H9 (cell line): ENCODE measurements around the gene ARHGAP24. TPM values are rescaled to one million over a fixed set of nuclear protein-coding genes. Genes with fewer than 3 reads are reported as not detected.

Experiments used
- DNase-seq: peaks from one replicate; pipeline ENCODE4 v3.0.0-alpha.2; 2017
- H2AFZ ChIP-seq: one replicate; pipeline ENCODE4 v1.6.1; 2013; ENCODE audit warnings: mild to moderate bottlenecking, low read length, control low read depth, moderate library complexity
- H2AK5ac ChIP-seq: 2 replicates; pipeline ENCODE4 v1.6.1; 2013; ENCODE audit warnings: low read length, control low read depth, mixed read lengths; ENCODE audit not compliant: insufficient read length
- H2BK120ac ChIP-seq: one replicate; pipeline ENCODE4 v1.6.1; 2013; ENCODE audit warnings: low read depth, mild to moderate bottlenecking, low read length, control low read depth, inconsistent platforms; ENCODE audit not compliant: poor library complexity, severe bottlenecking
- H2BK12ac ChIP-seq: 2 replicates; pipeline ENCODE4 v1.6.1; 2013; ENCODE audit warnings: low read length, control low read depth, mixed read lengths, low read depth; ENCODE audit not compliant: insufficient read length
- H2BK15ac ChIP-seq: 2 replicates; pipeline ENCODE4 v1.6.1; 2013; ENCODE audit warnings: low read depth, low read length, control low read depth
- H2BK20ac ChIP-seq: one replicate; pipeline ENCODE4 v1.6.1; 2013; ENCODE audit warnings: low read depth, mild to moderate bottlenecking, low read length, control low read depth, inconsistent platforms; ENCODE audit not compliant: poor library complexity, severe bottlenecking
- H2BK5ac ChIP-seq: 2 replicates; pipeline ENCODE4 v1.6.1; 2013; ENCODE audit warnings: low read length, control low read depth, mixed read lengths; ENCODE audit not compliant: insufficient read length
- H3K14ac ChIP-seq: 2 replicates; pipeline ENCODE4 v1.6.1; 2013; ENCODE audit warnings: low read length, control low read depth; ENCODE audit not compliant: insufficient read depth
- H3K18ac ChIP-seq: 2 replicates; pipeline ENCODE4 v1.6.1; 2013; ENCODE audit warnings: low read depth, mild to moderate bottlenecking, mixed read lengths, low read length, control low read depth; ENCODE audit not compliant: insufficient read length
- H3K23ac ChIP-seq: 2 replicates; pipeline ENCODE4 v1.6.1; 2013; ENCODE audit warnings: low read length, control low read depth, mixed read lengths, low read depth; ENCODE audit not compliant: insufficient read length
- H3K23me2 ChIP-seq: 2 replicates; pipeline ENCODE4 v1.6.1; 2013; ENCODE audit warnings: low read depth, mild to moderate bottlenecking, mixed read lengths, low read length, control low read depth; ENCODE audit not compliant: insufficient read length, poor library complexity, severe bottlenecking
- H3K27ac ChIP-seq: 2 replicates; pipeline ENCODE4 v1.5.1; 2013; ENCODE audit warnings: low read length, control low read depth, mixed read lengths, low read depth; ENCODE audit not compliant: insufficient read length
- H3K27me3 ChIP-seq: 2 replicates; pipeline ENCODE4 v1.6.1; 2013; ENCODE audit warnings: low read length, control low read depth, inconsistent platforms; ENCODE audit not compliant: insufficient read depth
- H3K4ac ChIP-seq: 2 replicates; pipeline ENCODE4 v1.6.1; 2013; ENCODE audit warnings: low read depth, mild to moderate bottlenecking, control low read depth, inconsistent platforms, low read length, moderate library complexity
- H3K4me1 ChIP-seq: 2 replicates; pipeline ENCODE4 v1.6.1; 2013; ENCODE audit warnings: low read length, control low read depth, inconsistent platforms; ENCODE audit not compliant: insufficient read depth
- H3K4me2 ChIP-seq: 2 replicates; pipeline ENCODE4 v1.6.1; 2013; ENCODE audit warnings: low read length, control low read depth, mixed read lengths; ENCODE audit not compliant: insufficient read length, insufficient read depth
- H3K56ac ChIP-seq: 2 replicates; pipeline ENCODE4 v1.6.1; 2013; ENCODE audit warnings: low read depth, mild to moderate bottlenecking, mixed read lengths, low read length, control low read depth; ENCODE audit not compliant: insufficient read length
- H3K79me1 ChIP-seq: 2 replicates; pipeline ENCODE4 v1.6.1; 2013; ENCODE audit warnings: low read depth, mild to moderate bottlenecking, moderate library complexity, low read length, control low read depth, inconsistent platforms; ENCODE audit not compliant: insufficient read depth, poor library complexity, severe bottlenecking
- H3K79me2 ChIP-seq: 2 replicates; pipeline ENCODE4 v1.6.1; 2013; ENCODE audit warnings: low read length, control low read depth, inconsistent platforms; ENCODE audit not compliant: insufficient read depth
- H3K9ac ChIP-seq: 2 replicates; pipeline ENCODE4 v1.6.1; 2013; ENCODE audit warnings: low read length, control low read depth, mixed read lengths; ENCODE audit not compliant: insufficient read length; ENCODE audit errors: extremely low read depth
- H3K9me3 ChIP-seq: one replicate; pipeline ENCODE4 v1.6.1; 2013; ENCODE audit warnings: low read depth, low read length, inconsistent platforms; ENCODE audit not compliant: control insufficient read depth
- H3T11ph ChIP-seq: one replicate; pipeline ENCODE4 v1.6.1; 2013; ENCODE audit warnings: mild to moderate bottlenecking, low read length, control low read depth, inconsistent platforms
- H4K20me1 ChIP-seq: one replicate; pipeline ENCODE4 v1.6.1; 2013; ENCODE audit not compliant: control insufficient read depth, insufficient read length, insufficient read depth
- H4K5ac ChIP-seq: 2 replicates; pipeline ENCODE4 v1.6.1; 2013; ENCODE audit warnings: low read depth, mild to moderate bottlenecking, mixed read lengths, low read length, control low read depth; ENCODE audit not compliant: insufficient read length
- H4K8ac ChIP-seq: replicated peaks from 2 replicates; pipeline ENCODE4 v1.6.1; 2013; ENCODE audit warnings: low read length, control low read depth, mixed read lengths, low read depth; ENCODE audit not compliant: insufficient read length
- H4K91ac ChIP-seq: 2 replicates; pipeline ENCODE4 v1.6.1; 2013; ENCODE audit warnings: low read depth, mild to moderate bottlenecking, moderate library complexity, mixed read lengths, low read length, control low read depth; ENCODE audit not compliant: insufficient read length
- H3K27ac Mint-ChIP-seq, 3 experiments: 2 replicates in 2 of 3; 3 replicates in 1 of 3; pipeline ENCODE4 v1.8.0; 2020 to 2021; ENCODE audit warnings: mixed read lengths in 3 of 3, mild to moderate bottlenecking in 1 of 3, moderate library complexity in 1 of 3
- H3K27me3 Mint-ChIP-seq: 2 replicates; pipeline ENCODE4 v1.8.0; 2021; ENCODE audit warnings: low read depth, mild to moderate bottlenecking, moderate library complexity, mixed read lengths
- H3K36me3 Mint-ChIP-seq, 3 experiments: 2 replicates in 2 of 3; 3 replicates in 1 of 3; pipeline ENCODE4 v1.8.0; 2020 to 2021; ENCODE audit warnings: low read depth in 3 of 3, mixed read lengths in 3 of 3; ENCODE audit not compliant: insufficient read depth in 1 of 3
- H3K4me1 Mint-ChIP-seq, 2 experiments: 2 replicates each; pipeline ENCODE4 v1.8.0; 2020; ENCODE audit warnings: mixed read lengths in 2 of 2
- H3K4me3 Mint-ChIP-seq, 2 experiments: 2 replicates in 1 of 2; 3 replicates in 1 of 2; pipeline ENCODE4 v1.8.0; 2020 to 2021; ENCODE audit warnings: mild to moderate bottlenecking in 2 of 2, mixed read lengths in 2 of 2, moderate library complexity in 1 of 2
- H3K9me3 Mint-ChIP-seq, 2 experiments: 2 replicates in 1 of 2; 3 replicates in 1 of 2; pipeline ENCODE4 v1.8.0; 2020; ENCODE audit warnings: mild to moderate bottlenecking in 2 of 2, mixed read lengths in 2 of 2, moderate library complexity in 1 of 2
- CTCF ChIP-seq: fragments of 200-600 bp; sonication (generic); conservative IDR thresholded peaks from 3 replicates; pipeline ENCODE4 v1.8.0; 2021; ENCODE audit warnings: antibody characterized with exemption, mild to moderate bottlenecking
- WGBS: extraction: QIAGEN DNeasy Blood & Tissue Kit; methylation state at CpG from one replicate; pipeline ENCODE4 v1.1.7; 2013; ENCODE audit warnings: missing lambda C conversion rate, low lambda C conversion rate, mixed read lengths; ENCODE audit not compliant: insufficient read length; ENCODE audit errors: extremely low coverage; 5-methylcytosine and 5-hydroxymethylcytosine counted together
- total RNA-seq: library from RNA; stranded (reverse); gene quantifications from 2 replicates; pipeline ENCODE4 v1.2.1, GENCODE V29; 2021

Gene ARHGAP24
- total RNA-seq, 1 experiment from 2014 or later = 0.37 TPM

DNA sequence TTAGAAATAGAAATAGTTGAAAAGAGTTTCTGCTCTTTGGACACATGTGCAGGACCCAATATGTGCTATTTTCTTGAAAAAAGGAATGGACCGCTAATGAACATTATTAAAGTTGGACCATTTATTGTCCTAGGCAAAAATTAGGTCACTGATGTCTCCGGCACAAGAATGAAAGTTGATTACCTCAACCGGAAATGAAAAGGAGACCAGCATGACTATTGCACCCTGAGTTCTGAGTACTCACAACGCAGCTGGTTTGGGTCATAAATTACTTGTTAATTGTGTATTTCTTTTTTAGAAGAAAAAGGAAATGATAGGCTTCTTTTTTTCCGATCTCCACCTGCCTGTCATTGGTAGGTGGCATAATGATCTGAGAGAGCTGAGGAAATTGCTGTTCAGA, 232.7 kb downstream of the ARHGAP24 start:
- no peak overlapping the region for H3K4me2 ChIP-seq
- DNase-seq = no peak
- peaks cover 3% of the 10 kb centered on the region in 2 experiments; a peak in 2 of 4 replicates for H3K4me1 Mint-ChIP-seq

More for the DNA sequence above, 232.7 kb downstream of the ARHGAP24 start:
- Histone ChIP-seq H3K79me2 (no peaks in the 10 kb centered on the region), H3K23me2 (no peaks in the 10 kb centered on the region), H2AK5ac (no peak overlapping the region), H3K27ac (no peak overlapping the region), H3K18ac (no peak overlapping the region), H3K4me1 (no peaks in the 10 kb centered on the region), H2AFZ (no peak overlapping the region), H3K4ac (no peak overlapping the region), H3K27me3 (no peaks in the 10 kb centered on the region), H4K20me1 (no peaks in the 10 kb centered on the region), H2BK15ac (no peak overlapping the region), H2BK120ac (no peak overlapping the region), H3K56ac (no peak overlapping the region), H4K8ac (no peak overlapping the region), H3T11ph (no peak overlapping the region), H3K23ac (no peak overlapping the region), H4K91ac (no peak overlapping the region), H3K14ac (no peak overlapping the region), H3K9ac (no peak overlapping the region), H2BK12ac (no peak overlapping the region), H2BK20ac (no peak overlapping the region), H2BK5ac (no peak overlapping the region), H3K79me1 (no peaks in the 10 kb centered on the region), H4K5ac (no peak overlapping the region), H3K9me3 (no peaks in the 10 kb centered on the region)
- no peak for TF ChIP-seq CTCF
- no peaks in the 10 kb centered on the region for H3K9me3 Mint-ChIP-seq
- WGBS = no CpG with 5 or more reads among the region's 5 CpGs
- no peaks in the 10 kb centered on the region for H3K36me3 Mint-ChIP-seq
- no peak overlapping the region for H3K27ac Mint-ChIP-seq
- no peak overlapping the region for H3K4me3 Mint-ChIP-seq
- no peaks in the 10 kb centered on the region for H3K27me3 Mint-ChIP-seq
